ENCODE results near the gene TRIM58. TPM values are rescaled to one million over a fixed set of nuclear protein-coding genes. Genes with fewer than 3 reads are reported as not detected.

TRIM58 gene
- total RNA-seq, 1 donor from 2014 or later, result 0.48 TPM

DNA sequence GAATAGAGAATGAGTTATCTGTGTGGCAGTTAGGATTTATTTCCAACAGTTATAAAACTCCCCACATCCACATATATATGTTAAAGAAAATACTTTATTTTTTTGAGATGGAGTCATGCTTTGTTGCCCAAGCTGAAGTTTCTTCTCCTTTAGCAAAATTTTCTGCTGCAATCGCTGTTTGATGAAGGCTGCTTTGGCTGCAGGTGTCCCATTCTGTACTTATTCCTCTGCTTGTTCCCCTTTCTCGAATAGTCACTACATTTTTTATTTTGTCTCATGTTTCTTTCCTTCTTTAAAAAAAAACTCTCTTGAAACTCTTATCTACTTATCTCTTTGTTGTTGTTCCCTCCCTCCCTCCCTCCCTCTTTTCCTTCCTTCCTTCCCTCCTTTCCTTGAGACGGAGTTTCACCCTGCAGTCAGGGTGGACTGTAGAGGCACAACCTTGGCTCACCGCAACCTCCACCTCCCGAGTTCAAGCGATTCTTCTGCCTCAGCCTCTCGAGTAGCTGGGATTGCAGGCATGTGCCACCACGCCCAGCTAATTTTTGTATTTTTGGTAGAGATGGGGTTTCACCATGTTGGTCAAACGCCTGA, 49.0 kb downstream of the TRIM58 start:
- H3K9me3 Mint-ChIP-seq, result no peaks in the 10 kb centered on the region
- H3K36me3 Mint-ChIP-seq (ENCODE audit: low read depth), result no peaks in the 10 kb centered on the region
- intact Hi-C loops (cut with micrococcal nuclease), result no loop called here

DNA sequence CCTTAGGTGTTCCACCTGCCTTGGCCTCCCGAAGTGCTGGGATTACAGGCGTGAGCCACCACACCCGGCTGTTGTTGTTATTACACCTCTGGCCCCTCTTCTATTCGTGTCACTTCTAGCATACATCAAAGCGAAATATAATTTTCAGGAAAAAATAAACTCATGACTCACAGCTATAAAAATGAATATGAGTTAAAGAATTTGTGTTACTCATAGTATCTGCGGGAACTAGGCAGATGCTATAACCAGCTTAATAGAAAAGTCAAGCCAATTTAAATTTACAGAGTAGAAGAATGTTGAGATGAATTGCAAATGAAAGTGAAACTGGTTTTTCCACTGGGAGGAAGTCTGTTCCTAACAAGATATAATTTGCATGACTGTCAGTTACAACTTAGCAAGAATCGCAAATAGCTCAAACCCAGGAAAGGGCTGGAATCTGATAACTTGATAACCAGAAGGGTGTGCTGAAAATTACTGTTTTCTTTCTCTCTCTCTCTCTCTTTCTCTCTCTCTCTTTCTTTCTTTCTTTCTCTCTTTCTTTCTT, 49.6 kb downstream of the TRIM58 start:
- Mint-ChIP-seq H3K36me3 (ENCODE audit: low read depth) (no peaks in the 10 kb centered on the region), H3K9me3 (no peaks in the 10 kb centered on the region), H3K27ac (peak overlapping the region; percentile 68), H3K27me3 (ENCODE audit: low read depth) (peaks cover 4% of the 10 kb centered on the region), H3K4me1 (ENCODE audit: low read depth) (peaks cover 9% of the 10 kb centered on the region), H3K4me3 (ENCODE audit: low read depth) (peak overlapping the region; percentile 60)
- intact Hi-C loops (cut with micrococcal nuclease), result no loop called here
- no peak for DNase-seq (ENCODE audit: low spot score)

More for the DNA sequence above, 49.0 kb downstream of the TRIM58 start:
- H3K27ac Mint-ChIP-seq, result peak overlapping the region; percentile 68
- peaks cover 4% of the 10 kb centered on the region for H3K27me3 Mint-ChIP-seq (ENCODE audit: low read depth)
- H3K4me3 Mint-ChIP-seq (ENCODE audit: low read depth), result peak overlapping the region; percentile 34
- peaks cover 9% of the 10 kb centered on the region for H3K4me1 Mint-ChIP-seq (ENCODE audit: low read depth)
- no peak for DNase-seq (ENCODE audit: low spot score)

DNA sequence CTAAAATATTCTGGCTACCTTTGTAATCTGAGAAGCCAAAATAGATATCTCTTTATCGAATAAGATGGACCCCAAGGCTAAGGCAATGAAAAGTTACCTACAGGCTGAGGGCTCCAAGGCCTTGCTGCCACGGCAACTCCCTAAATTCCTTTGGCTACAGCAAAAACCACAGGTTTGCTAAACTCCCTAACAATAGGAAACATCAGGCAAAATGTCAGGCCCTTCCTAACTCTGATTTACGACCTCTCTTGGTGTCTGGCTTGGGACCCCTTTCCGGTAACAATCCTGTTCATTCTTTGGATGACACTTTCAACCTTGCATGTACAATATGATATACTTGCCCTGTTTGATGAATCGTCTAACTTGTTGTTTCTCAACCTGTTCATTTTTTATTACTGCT, 51.8 kb downstream of the TRIM58 start:
- Mint-ChIP-seq H3K4me1 (ENCODE audit: low read depth) (peaks cover 9% of the 10 kb centered on the region), H3K36me3 (ENCODE audit: low read depth) (no peaks in the 10 kb centered on the region), H3K4me3 (ENCODE audit: low read depth) (no peak overlapping the region), H3K9me3 (no peaks in the 10 kb centered on the region), H3K27ac (no peak overlapping the region), H3K27me3 (ENCODE audit: low read depth) (peaks cover 4% of the 10 kb centered on the region)
- DNase-seq (ENCODE audit: low spot score), result no peak
- intact Hi-C loops (cut with micrococcal nuclease), result loop anchor here (2.0 kb wide), 1 partner anchor 28 kb away; no protein-coding TSS in a partner anchor

DNA sequence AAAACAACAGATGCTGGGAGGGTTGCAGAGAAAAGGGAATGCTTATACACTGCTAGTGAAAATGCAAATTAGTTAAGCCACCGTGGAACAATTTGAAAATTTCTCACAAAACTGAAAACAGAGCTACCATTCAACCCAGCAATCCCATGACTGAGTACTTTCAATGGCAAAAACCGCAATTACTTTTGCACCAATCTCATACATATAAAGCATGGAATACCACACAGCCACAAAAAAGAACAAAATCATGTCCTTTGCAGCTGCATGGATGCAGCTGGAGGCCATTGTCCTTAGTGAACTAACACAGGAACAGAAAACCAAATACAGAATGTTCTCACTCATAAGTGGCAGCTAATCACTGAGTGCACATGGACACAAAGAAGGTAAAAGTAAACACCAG, 56.8 kb downstream of the TRIM58 start:
- DNase-seq (ENCODE audit: low spot score), result no peak

DNA sequence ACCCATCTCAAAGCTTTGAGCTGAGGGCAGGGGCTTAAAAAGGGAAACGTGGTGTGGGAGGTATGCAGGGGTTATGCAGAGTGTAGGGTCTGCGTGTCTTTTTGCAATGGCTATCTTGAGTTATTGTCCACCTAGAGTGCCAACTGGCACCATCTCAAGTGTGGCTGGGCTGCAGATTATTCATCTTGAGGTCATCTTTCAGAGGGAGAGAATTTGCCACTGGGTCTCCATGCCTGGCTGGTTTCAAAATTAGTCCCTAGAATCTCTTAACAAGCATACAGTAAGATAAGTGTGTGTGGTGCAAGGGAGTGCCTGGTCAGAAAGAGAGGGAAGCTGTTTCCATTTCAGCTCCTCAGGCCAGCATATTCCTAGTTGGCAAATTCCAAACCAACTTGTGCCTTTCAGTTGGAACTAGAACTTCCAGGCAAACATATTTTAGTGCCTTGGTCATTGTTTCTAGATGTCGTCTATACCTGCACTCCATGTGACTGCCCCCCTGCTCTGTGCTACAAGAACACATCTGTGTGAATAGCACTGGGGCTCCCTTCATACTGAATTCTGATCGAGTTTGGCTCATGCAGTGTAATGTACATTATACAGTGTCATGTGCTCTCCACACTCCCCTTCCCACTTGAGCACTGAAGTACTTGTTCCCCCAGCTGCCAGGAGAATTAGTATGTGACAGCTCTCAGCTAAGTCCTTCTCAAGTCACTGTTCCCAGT, 58.1 kb downstream of the TRIM58 start:
- no peaks in the 10 kb centered on the region for H3K27me3 Mint-ChIP-seq (ENCODE audit: low read depth)
- no peaks in the 10 kb centered on the region for H3K9me3 Mint-ChIP-seq
- H3K4me3 Mint-ChIP-seq (ENCODE audit: low read depth), result no peak overlapping the region
- H3K27ac Mint-ChIP-seq, result no peak overlapping the region
- H3K36me3 Mint-ChIP-seq (ENCODE audit: low read depth), result no peaks in the 10 kb centered on the region
- intact Hi-C loops (cut with micrococcal nuclease), result no loop called here
- H3K4me1 Mint-ChIP-seq (ENCODE audit: low read depth), result no peaks in the 10 kb centered on the region
- DNase-seq (ENCODE audit: low spot score), result no peak

More for the DNA sequence above, 56.8 kb downstream of the TRIM58 start:
- no peaks in the 10 kb centered on the region for H3K4me1 Mint-ChIP-seq (ENCODE audit: low read depth)
- intact Hi-C loops (cut with micrococcal nuclease), result no loop called here
- H3K9me3 Mint-ChIP-seq, result no peaks in the 10 kb centered on the region
- H3K27ac Mint-ChIP-seq, result no peak overlapping the region
- no peak overlapping the region for H3K4me3 Mint-ChIP-seq (ENCODE audit: low read depth)
- no peaks in the 10 kb centered on the region for H3K27me3 Mint-ChIP-seq (ENCODE audit: low read depth)
- H3K36me3 Mint-ChIP-seq (ENCODE audit: low read depth), result no peaks in the 10 kb centered on the region

DNA sequence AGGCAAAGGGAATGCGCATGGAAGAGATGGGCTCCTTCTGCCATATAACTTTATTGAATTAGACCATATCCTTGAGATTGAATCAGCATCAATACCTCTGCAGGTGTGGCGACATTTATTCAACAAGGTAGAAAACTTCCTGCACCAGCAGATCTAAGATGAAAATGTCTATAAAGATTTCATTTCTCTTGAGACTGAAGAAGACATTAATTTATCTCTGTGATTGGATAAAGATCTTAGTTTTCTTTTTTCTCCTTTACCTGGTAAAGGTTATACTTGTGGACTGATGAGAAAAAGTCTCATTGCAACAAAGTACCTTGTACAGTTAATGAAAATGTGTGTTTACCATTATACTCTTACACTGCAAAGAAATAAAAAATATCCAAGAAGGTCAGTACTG, 63.0 kb downstream of the TRIM58 start, which contains the start of gene OR2T8:
Gene OR2T8 (plus strand): TSS at position 301 of the 400 bp plus-strand sequence. CDS start 766 bp downstream, outside the sequence.
- Mint-ChIP-seq H3K27me3 (ENCODE audit: low read depth) (no peaks in the 10 kb centered on the region), H3K36me3 (ENCODE audit: low read depth) (no peaks in the 10 kb centered on the region), H3K4me3 (ENCODE audit: low read depth) (no peak within 1 kb of the TSS), H3K27ac (no peak within 1 kb of the TSS), H3K9me3 (no peaks in the 10 kb centered on the region), H3K4me1 (ENCODE audit: low read depth) (no peaks in the 10 kb centered on the region)
- no peak for DNase-seq (ENCODE audit: low spot score)
- intact Hi-C loops (cut with micrococcal nuclease), result no loop called here

DNA sequence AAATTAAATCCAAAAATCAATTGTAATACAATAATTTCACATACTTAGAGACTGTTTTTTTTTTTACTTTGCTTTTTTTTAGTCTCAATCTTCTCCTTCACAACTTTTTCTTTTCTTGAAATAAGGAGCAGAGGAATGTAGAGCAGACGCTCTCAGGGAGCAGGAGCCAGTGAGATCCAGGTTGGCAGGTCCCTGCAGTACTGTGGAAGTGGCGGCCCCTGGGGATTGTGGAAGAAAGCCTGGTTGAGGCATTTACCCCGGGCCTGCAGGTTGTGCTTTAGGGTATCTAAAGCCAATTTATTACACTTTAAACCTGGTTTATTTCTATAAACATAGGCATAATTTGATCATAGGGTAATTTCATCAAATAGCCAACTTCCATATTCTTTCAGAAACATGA, 67.0 kb downstream of the TRIM58 start:
- H3K36me3 Mint-ChIP-seq (ENCODE audit: low read depth), result no peaks in the 10 kb centered on the region
- no peaks in the 10 kb centered on the region for H3K9me3 Mint-ChIP-seq
- H3K4me1 Mint-ChIP-seq (ENCODE audit: low read depth), result no peaks in the 10 kb centered on the region
- no peak for DNase-seq (ENCODE audit: low spot score)
- H3K27ac Mint-ChIP-seq, result no peak overlapping the region
- no peak overlapping the region for H3K4me3 Mint-ChIP-seq (ENCODE audit: low read depth)
- no peaks in the 10 kb centered on the region for H3K27me3 Mint-ChIP-seq (ENCODE audit: low read depth)
- intact Hi-C loops (cut with micrococcal nuclease), result no loop called here

DNA sequence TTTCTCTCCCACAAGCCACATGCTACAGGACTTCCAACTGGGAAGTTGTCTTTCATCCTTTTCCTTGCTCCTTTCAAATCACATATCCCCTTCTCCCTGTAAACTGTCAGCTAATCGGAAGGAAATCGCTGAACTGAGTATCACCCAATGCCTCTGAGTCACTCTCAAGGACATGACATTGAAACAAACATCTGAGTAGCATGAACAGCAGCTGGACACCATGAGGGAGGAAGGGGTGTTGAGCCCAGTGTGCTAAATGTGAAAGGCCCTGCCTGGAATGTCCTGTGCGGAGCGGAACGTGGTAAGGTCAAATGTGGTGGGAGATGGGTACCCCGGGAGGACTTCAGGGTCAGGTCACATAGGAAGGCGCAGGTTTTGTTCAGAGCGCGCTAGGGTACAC, 67.9 kb downstream of the TRIM58 start, which contains the start of gene OR2AJ1:
Gene OR2AJ1 (plus strand): TSS at position 22 of the 400 bp plus-strand sequence. CDS start 8,880 bp downstream, outside the sequence.
- intact Hi-C loops (cut with micrococcal nuclease), result no loop called here
- Mint-ChIP-seq H3K27ac (no peak within 1 kb of the TSS), H3K36me3 (ENCODE audit: low read depth) (no peaks in the 10 kb centered on the region), H3K4me3 (ENCODE audit: low read depth) (no peak within 1 kb of the TSS), H3K9me3 (no peaks in the 10 kb centered on the region), H3K4me1 (ENCODE audit: low read depth) (no peaks in the 10 kb centered on the region), H3K27me3 (ENCODE audit: low read depth) (no peaks in the 10 kb centered on the region)
- no peak for DNase-seq (ENCODE audit: low spot score)

Other genes starting within 250 kb of the TRIM58 start
- gene OR13G1, start 177.4 kb upstream of the TRIM58 start, total RNA-seq, result not detected in 2 replicates
- not detected in 2 replicates for gene OR6F1, start 140.5 kb upstream of the TRIM58 start, total RNA-seq
- not detected in 2 replicates for gene OR14K1, start 118.6 kb upstream of the TRIM58 start, total RNA-seq
- gene OR14A2, start 109.0 kb upstream of the TRIM58 start, total RNA-seq, result not detected in 2 replicates
- gene OR1C1, start 96.6 kb upstream of the TRIM58 start, total RNA-seq, result not detected in 2 replicates
- gene OR14A16, start 33.1 kb upstream of the TRIM58 start, total RNA-seq, result not detected in 2 replicates
- gene OR11L1, start 15.3 kb upstream of the TRIM58 start, total RNA-seq, result not detected in 2 replicates
- not detected in 2 replicates for gene OR2W3, start 38.4 kb downstream of the TRIM58 start, total RNA-seq
- gene OR2T8, start 63.1 kb downstream of the TRIM58 start, total RNA-seq, result not detected in 2 replicates
- not detected in 2 replicates for gene OR2AJ1, start 67.7 kb downstream of the TRIM58 start, total RNA-seq
- 0.21 TPM in 2 replicates for gene OR2L8, start 91.7 kb downstream of the TRIM58 start, total RNA-seq
- not detected in 2 replicates for gene OR2AK2, start 108.0 kb downstream of the TRIM58 start, total RNA-seq
- gene OR2L5, start 156.5 kb downstream of the TRIM58 start, total RNA-seq, result not detected in 2 replicates
- gene OR2L2, start 172.9 kb downstream of the TRIM58 start, total RNA-seq, result 0.05 and 0.11 TPM in 2 replicates
- gene OR2L3, start 189.6 kb downstream of the TRIM58 start, total RNA-seq, result not detected in 2 replicates
- not detected in 2 replicates for gene OR2L13, start 238.0 kb downstream of the TRIM58 start, total RNA-seq

Data from activated T-helper 2 cell treated with anti-CD3 and anti-CD28 coated beads, Interferon-gamma antibody, Interleukin-2, Interleukin-4, amounts not matched to agents 10 μg/mL and 5 μg/mL and 100 μg/mL, durations not matched to agents 14 hours and 24 hours and 36 hours (primary cell).